H9 (cell line): ENCODE data around the gene BRPF1. TPM values are rescaled to one million over a fixed set of nuclear protein-coding genes. Genes with fewer than 3 reads are reported as not detected.

Source experiments
- DNase-seq: peaks from one replicate; pipeline ENCODE4 v3.0.0-alpha.2; 2017
- H2AFZ ChIP-seq: one replicate; pipeline ENCODE4 v1.6.1; 2013; ENCODE audit warnings: mild to moderate bottlenecking, low read length, control low read depth, moderate library complexity
- H2AK5ac ChIP-seq: 2 replicates; pipeline ENCODE4 v1.6.1; 2013; ENCODE audit warnings: low read length, control low read depth, mixed read lengths; ENCODE audit not compliant: insufficient read length
- H2BK120ac ChIP-seq: one replicate; pipeline ENCODE4 v1.6.1; 2013; ENCODE audit warnings: low read depth, mild to moderate bottlenecking, low read length, control low read depth, inconsistent platforms; ENCODE audit not compliant: poor library complexity, severe bottlenecking
- H2BK12ac ChIP-seq: 2 replicates; pipeline ENCODE4 v1.6.1; 2013; ENCODE audit warnings: low read length, control low read depth, mixed read lengths, low read depth; ENCODE audit not compliant: insufficient read length
- H2BK15ac ChIP-seq: 2 replicates; pipeline ENCODE4 v1.6.1; 2013; ENCODE audit warnings: low read depth, low read length, control low read depth
- H2BK20ac ChIP-seq: one replicate; pipeline ENCODE4 v1.6.1; 2013; ENCODE audit warnings: low read depth, mild to moderate bottlenecking, low read length, control low read depth, inconsistent platforms; ENCODE audit not compliant: poor library complexity, severe bottlenecking
- H2BK5ac ChIP-seq: 2 replicates; pipeline ENCODE4 v1.6.1; 2013; ENCODE audit warnings: low read length, control low read depth, mixed read lengths; ENCODE audit not compliant: insufficient read length
- H3K14ac ChIP-seq: 2 replicates; pipeline ENCODE4 v1.6.1; 2013; ENCODE audit warnings: low read length, control low read depth; ENCODE audit not compliant: insufficient read depth
- H3K18ac ChIP-seq: 2 replicates; pipeline ENCODE4 v1.6.1; 2013; ENCODE audit warnings: low read depth, mild to moderate bottlenecking, mixed read lengths, low read length, control low read depth; ENCODE audit not compliant: insufficient read length
- H3K23ac ChIP-seq: 2 replicates; pipeline ENCODE4 v1.6.1; 2013; ENCODE audit warnings: low read length, control low read depth, mixed read lengths, low read depth; ENCODE audit not compliant: insufficient read length
- H3K23me2 ChIP-seq: 2 replicates; pipeline ENCODE4 v1.6.1; 2013; ENCODE audit warnings: low read depth, mild to moderate bottlenecking, mixed read lengths, low read length, control low read depth; ENCODE audit not compliant: insufficient read length, poor library complexity, severe bottlenecking
- H3K27ac ChIP-seq: 2 replicates; pipeline ENCODE4 v1.5.1; 2013; ENCODE audit warnings: low read length, control low read depth, mixed read lengths, low read depth; ENCODE audit not compliant: insufficient read length
- H3K27me3 ChIP-seq: 2 replicates; pipeline ENCODE4 v1.6.1; 2013; ENCODE audit warnings: low read length, control low read depth, inconsistent platforms; ENCODE audit not compliant: insufficient read depth
- H3K4ac ChIP-seq: 2 replicates; pipeline ENCODE4 v1.6.1; 2013; ENCODE audit warnings: low read depth, mild to moderate bottlenecking, control low read depth, inconsistent platforms, low read length, moderate library complexity
- H3K4me1 ChIP-seq: 2 replicates; pipeline ENCODE4 v1.6.1; 2013; ENCODE audit warnings: low read length, control low read depth, inconsistent platforms; ENCODE audit not compliant: insufficient read depth
- H3K4me2 ChIP-seq: 2 replicates; pipeline ENCODE4 v1.6.1; 2013; ENCODE audit warnings: low read length, control low read depth, mixed read lengths; ENCODE audit not compliant: insufficient read length, insufficient read depth
- H3K56ac ChIP-seq: 2 replicates; pipeline ENCODE4 v1.6.1; 2013; ENCODE audit warnings: low read depth, mild to moderate bottlenecking, mixed read lengths, low read length, control low read depth; ENCODE audit not compliant: insufficient read length
- H3K79me1 ChIP-seq: 2 replicates; pipeline ENCODE4 v1.6.1; 2013; ENCODE audit warnings: low read depth, mild to moderate bottlenecking, moderate library complexity, low read length, control low read depth, inconsistent platforms; ENCODE audit not compliant: insufficient read depth, poor library complexity, severe bottlenecking
- H3K79me2 ChIP-seq: 2 replicates; pipeline ENCODE4 v1.6.1; 2013; ENCODE audit warnings: low read length, control low read depth, inconsistent platforms; ENCODE audit not compliant: insufficient read depth
- H3K9ac ChIP-seq: 2 replicates; pipeline ENCODE4 v1.6.1; 2013; ENCODE audit warnings: low read length, control low read depth, mixed read lengths; ENCODE audit not compliant: insufficient read length; ENCODE audit errors: extremely low read depth
- H3K9me3 ChIP-seq: one replicate; pipeline ENCODE4 v1.6.1; 2013; ENCODE audit warnings: low read depth, low read length, inconsistent platforms; ENCODE audit not compliant: control insufficient read depth
- H3T11ph ChIP-seq: one replicate; pipeline ENCODE4 v1.6.1; 2013; ENCODE audit warnings: mild to moderate bottlenecking, low read length, control low read depth, inconsistent platforms
- H4K20me1 ChIP-seq: one replicate; pipeline ENCODE4 v1.6.1; 2013; ENCODE audit not compliant: control insufficient read depth, insufficient read length, insufficient read depth
- H4K5ac ChIP-seq: 2 replicates; pipeline ENCODE4 v1.6.1; 2013; ENCODE audit warnings: low read depth, mild to moderate bottlenecking, mixed read lengths, low read length, control low read depth; ENCODE audit not compliant: insufficient read length
- H4K8ac ChIP-seq: replicated peaks from 2 replicates; pipeline ENCODE4 v1.6.1; 2013; ENCODE audit warnings: low read length, control low read depth, mixed read lengths, low read depth; ENCODE audit not compliant: insufficient read length
- H4K91ac ChIP-seq: 2 replicates; pipeline ENCODE4 v1.6.1; 2013; ENCODE audit warnings: low read depth, mild to moderate bottlenecking, moderate library complexity, mixed read lengths, low read length, control low read depth; ENCODE audit not compliant: insufficient read length
- H3K27ac Mint-ChIP-seq, 3 experiments: 2 replicates in 2 of 3; 3 replicates in 1 of 3; pipeline ENCODE4 v1.8.0; 2020 to 2021; ENCODE audit warnings: mixed read lengths in 3 of 3, mild to moderate bottlenecking in 1 of 3, moderate library complexity in 1 of 3
- H3K27me3 Mint-ChIP-seq: 2 replicates; pipeline ENCODE4 v1.8.0; 2021; ENCODE audit warnings: low read depth, mild to moderate bottlenecking, moderate library complexity, mixed read lengths
- H3K36me3 Mint-ChIP-seq, 3 experiments: 2 replicates in 2 of 3; 3 replicates in 1 of 3; pipeline ENCODE4 v1.8.0; 2020 to 2021; ENCODE audit warnings: low read depth in 3 of 3, mixed read lengths in 3 of 3; ENCODE audit not compliant: insufficient read depth in 1 of 3
- H3K4me1 Mint-ChIP-seq, 2 experiments: 2 replicates each; pipeline ENCODE4 v1.8.0; 2020; ENCODE audit warnings: mixed read lengths in 2 of 2
- H3K4me3 Mint-ChIP-seq, 2 experiments: 2 replicates in 1 of 2; 3 replicates in 1 of 2; pipeline ENCODE4 v1.8.0; 2020 to 2021; ENCODE audit warnings: mild to moderate bottlenecking in 2 of 2, mixed read lengths in 2 of 2, moderate library complexity in 1 of 2
- H3K9me3 Mint-ChIP-seq, 2 experiments: 2 replicates in 1 of 2; 3 replicates in 1 of 2; pipeline ENCODE4 v1.8.0; 2020; ENCODE audit warnings: mild to moderate bottlenecking in 2 of 2, mixed read lengths in 2 of 2, moderate library complexity in 1 of 2
- WGBS: extraction: QIAGEN DNeasy Blood & Tissue Kit; methylation state at CpG from one replicate; pipeline ENCODE4 v1.1.7; 2013; ENCODE audit warnings: missing lambda C conversion rate, low lambda C conversion rate, mixed read lengths; ENCODE audit not compliant: insufficient read length; ENCODE audit errors: extremely low coverage; 5-methylcytosine and 5-hydroxymethylcytosine counted together
- total RNA-seq: library from RNA; stranded (reverse); gene quantifications from 2 replicates; pipeline ENCODE4 v1.2.1, GENCODE V29; 2021
- TF ChIP-seq, protein P1 (sequence below): fragments of 200-600 bp; sonication (generic); conservative IDR thresholded peaks from 3 replicates; pipeline ENCODE4 v1.8.0; 2021; ENCODE audit warnings: antibody characterized with exemption, mild to moderate bottlenecking

Gene BRPF1
- total RNA-seq, 1 experiment from 2014 or later = 38.6 TPM

DNA sequence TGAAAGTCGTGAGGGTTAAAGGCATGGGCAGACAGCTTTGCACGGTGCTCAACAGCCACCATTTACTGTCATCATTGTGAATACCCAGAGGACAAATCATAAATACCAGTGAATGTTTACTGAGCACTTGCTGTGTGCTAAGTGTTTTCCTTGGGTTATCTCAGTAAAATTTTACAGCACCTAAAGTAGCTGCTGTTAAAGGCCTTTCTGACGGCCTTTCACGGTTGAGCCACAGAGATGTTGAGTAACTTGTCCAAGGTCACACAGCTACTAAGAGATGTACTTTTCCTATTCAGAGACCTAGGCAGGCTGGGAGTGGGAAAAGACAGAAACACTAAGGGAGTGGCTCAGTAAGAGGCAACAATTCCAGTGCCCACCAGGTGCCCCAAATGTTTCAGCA is 28.3 kb upstream of the BRPF1 start:
- peaks cover 21% of the 10 kb centered on the region for H3K27me3 Mint-ChIP-seq
- no peak overlapping the region for H2BK20ac ChIP-seq

More for the DNA sequence above, 28.3 kb upstream of the BRPF1 start:
- peaks cover 0 to 13% (median 0%) of the 10 kb centered on the region in 3 experiments; a peak in 1 of 7 replicates for H3K36me3 Mint-ChIP-seq
- Histone ChIP-seq H4K91ac (no peak overlapping the region), H4K8ac (no peak overlapping the region), H3K27me3 (peaks cover 3% of the 10 kb centered on the region; the same call in 1 of the 2 replicates), H2AFZ (no peak overlapping the region), H3K18ac (no peak overlapping the region), H3K79me1 (no peaks in the 10 kb centered on the region), H2BK12ac (no peak overlapping the region), H3K4me1 (no peaks in the 10 kb centered on the region), H3K23ac (no peak overlapping the region), H4K20me1 (no peaks in the 10 kb centered on the region), H2AK5ac (no peak overlapping the region), H2BK5ac (no peak overlapping the region), H3K9me3 (no peaks in the 10 kb centered on the region), H3T11ph (no peak overlapping the region), H3K14ac (no peak overlapping the region), H3K4ac (no peak overlapping the region), H2BK15ac (no peak overlapping the region), H3K4me2 (no peak overlapping the region), H3K27ac (no peak overlapping the region), H3K23me2 (peaks cover 11% of the 10 kb centered on the region), H3K79me2 (no peaks in the 10 kb centered on the region), H3K56ac (no peak overlapping the region), H3K9ac (no peak overlapping the region), H4K5ac (no peak overlapping the region), H2BK120ac (no peak overlapping the region)
- H3K27ac Mint-ChIP-seq = no peak overlapping the region; a peak in 1 of 7 replicates
- TF ChIP-seq, protein P1, sequence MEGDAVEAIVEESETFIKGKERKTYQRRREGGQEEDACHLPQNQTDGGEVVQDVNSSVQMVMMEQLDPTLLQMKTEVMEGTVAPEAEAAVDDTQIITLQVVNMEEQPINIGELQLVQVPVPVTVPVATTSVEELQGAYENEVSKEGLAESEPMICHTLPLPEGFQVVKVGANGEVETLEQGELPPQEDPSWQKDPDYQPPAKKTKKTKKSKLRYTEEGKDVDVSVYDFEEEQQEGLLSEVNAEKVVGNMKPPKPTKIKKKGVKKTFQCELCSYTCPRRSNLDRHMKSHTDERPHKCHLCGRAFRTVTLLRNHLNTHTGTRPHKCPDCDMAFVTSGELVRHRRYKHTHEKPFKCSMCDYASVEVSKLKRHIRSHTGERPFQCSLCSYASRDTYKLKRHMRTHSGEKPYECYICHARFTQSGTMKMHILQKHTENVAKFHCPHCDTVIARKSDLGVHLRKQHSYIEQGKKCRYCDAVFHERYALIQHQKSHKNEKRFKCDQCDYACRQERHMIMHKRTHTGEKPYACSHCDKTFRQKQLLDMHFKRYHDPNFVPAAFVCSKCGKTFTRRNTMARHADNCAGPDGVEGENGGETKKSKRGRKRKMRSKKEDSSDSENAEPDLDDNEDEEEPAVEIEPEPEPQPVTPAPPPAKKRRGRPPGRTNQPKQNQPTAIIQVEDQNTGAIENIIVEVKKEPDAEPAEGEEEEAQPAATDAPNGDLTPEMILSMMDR = no peak
- peaks cover 3 to 16% of the 10 kb centered on the region in 2 experiments; a peak in 3 of 4 replicates for H3K4me1 Mint-ChIP-seq
- peak overlapping the region; percentile 33 to 62; a peak in 4 of 5 replicates for H3K4me3 Mint-ChIP-seq
- no peak for DNase-seq
- no CpG with 5 or more reads among the region's 4 CpGs for WGBS
- no peaks in the 10 kb centered on the region for H3K9me3 Mint-ChIP-seq
